Upper lobe of left lung (tissue), 4 donors: ENCODE data around the gene BTBD9.

Source experiments
- POLR2A ChIP-seq, 4 donors: fragments of 450-650 bp; IDR thresholded peaks; one replicate each; pipeline ENCODE4 v1.5.1; 2016 to 2017; ENCODE audit warnings: antibody characterized with exemption in 4 of 4, mild to moderate bottlenecking in 2 of 4
- POLR2AphosphoS5 ChIP-seq, 2 donors: sonication (generic); formaldehyde crosslinking; IDR thresholded peaks; one replicate each; pipeline ENCODE4 v1.5.1; 2017; ENCODE audit warnings: antibody characterized with exemption in 2 of 2
- TF ChIP-seq, protein P1 (sequence below), 6 experiments: fragments of 450-650 bp in 4 of 6; fragments of 200-600 bp in 2 of 6; sonication (generic) in 2 of 6; IDR thresholded peaks; one replicate each; pipeline ENCODE4 v1.5.1; 2016 to 2019; ENCODE audit warnings: antibody characterized with exemption in 6 of 6

DNA sequence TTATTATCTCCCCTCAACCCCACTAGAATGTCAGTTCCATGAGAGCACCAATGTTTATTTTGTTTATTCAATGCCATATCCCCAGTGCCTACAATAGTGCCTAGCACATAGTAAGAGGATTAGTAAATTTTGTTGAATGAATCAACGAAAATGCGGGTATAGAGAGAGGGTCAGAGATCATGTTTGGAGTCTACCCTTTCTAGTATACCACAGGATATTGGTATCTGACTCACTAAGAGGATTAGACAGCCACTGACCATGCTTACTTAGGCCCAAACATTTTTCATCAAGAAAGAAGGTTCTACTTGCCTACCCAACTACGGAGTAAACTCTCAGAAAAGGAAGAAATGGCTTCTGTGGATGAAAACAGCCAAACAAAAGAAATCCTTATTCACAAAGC, 356.8 kb downstream of the BTBD9 start:
- TF ChIP-seq, protein P1, sequence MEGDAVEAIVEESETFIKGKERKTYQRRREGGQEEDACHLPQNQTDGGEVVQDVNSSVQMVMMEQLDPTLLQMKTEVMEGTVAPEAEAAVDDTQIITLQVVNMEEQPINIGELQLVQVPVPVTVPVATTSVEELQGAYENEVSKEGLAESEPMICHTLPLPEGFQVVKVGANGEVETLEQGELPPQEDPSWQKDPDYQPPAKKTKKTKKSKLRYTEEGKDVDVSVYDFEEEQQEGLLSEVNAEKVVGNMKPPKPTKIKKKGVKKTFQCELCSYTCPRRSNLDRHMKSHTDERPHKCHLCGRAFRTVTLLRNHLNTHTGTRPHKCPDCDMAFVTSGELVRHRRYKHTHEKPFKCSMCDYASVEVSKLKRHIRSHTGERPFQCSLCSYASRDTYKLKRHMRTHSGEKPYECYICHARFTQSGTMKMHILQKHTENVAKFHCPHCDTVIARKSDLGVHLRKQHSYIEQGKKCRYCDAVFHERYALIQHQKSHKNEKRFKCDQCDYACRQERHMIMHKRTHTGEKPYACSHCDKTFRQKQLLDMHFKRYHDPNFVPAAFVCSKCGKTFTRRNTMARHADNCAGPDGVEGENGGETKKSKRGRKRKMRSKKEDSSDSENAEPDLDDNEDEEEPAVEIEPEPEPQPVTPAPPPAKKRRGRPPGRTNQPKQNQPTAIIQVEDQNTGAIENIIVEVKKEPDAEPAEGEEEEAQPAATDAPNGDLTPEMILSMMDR (IDR thresholded peaks at IDR 0.05), result no peak
- no peak for TF ChIP-seq POLR2A (IDR thresholded peaks at IDR 0.05)
- TF ChIP-seq POLR2AphosphoS5 (IDR thresholded peaks at IDR 0.05), result no peak
